ENCODE data around the gene UCN. TPM values are rescaled to one million over a fixed set of nuclear protein-coding genes. Genes with fewer than 3 reads are reported as not detected.

UCN gene
- total and polyA plus RNA-seq, 4 donors = 0.25 to 0.83 (median 0.42) TPM; not detected in 1

GRCh38 chr2:27298391-27299080 lies 9.7 kb downstream of the UCN start:
- no peak overlapping the region for H3K4me3 ChIP-seq (ENCODE audit: low read depth in 1 of 3, low read length in 3 of 3)
- no peak overlapping the region for H3K27ac ChIP-seq (ENCODE audit: low read depth in 1 of 2, low read length in 2 of 2)
- peaks cover 0 to 5% (median under 1%) of the 10 kb centered on the region in 4 donors for H3K4me1 ChIP-seq (ENCODE audit: control insufficient read depth in 4 of 4, insufficient read depth in 4 of 4, low read length in 3 of 4)
- H3K27me3 ChIP-seq (ENCODE audit: control insufficient read depth in 4 of 4, insufficient read depth in 4 of 4, low read length in 3 of 4) = no peaks in the 10 kb centered on the region
- no peaks in the 10 kb centered on the region for H3K36me3 ChIP-seq (ENCODE audit: control insufficient read depth in 4 of 4, insufficient read depth in 3 of 4, low read depth in 1 of 4, low read length in 3 of 4)
- H3K9ac ChIP-seq (ENCODE audit: low read depth in 1 of 2, low read length in 2 of 2) = no peak overlapping the region
- H3K9me3 ChIP-seq (ENCODE audit: control insufficient read depth in 4 of 4, low read length in 3 of 4) = no peaks in the 10 kb centered on the region
- TF ChIP-seq GABPA (IDR thresholded peaks at IDR 0.05 in 1 of 2, conservative IDR thresholded peaks at IDR 0.05 in 1 of 2) (no peak), RAD21 (IDR thresholded peaks at IDR 0.05) (no peak), MAX (IDR thresholded peaks at IDR 0.05) (no peak), JUND (IDR thresholded peaks at IDR 0.05) (no peak), EGR1 (IDR thresholded peaks at IDR 0.05; ENCODE audit: low read depth in 2 of 2) (no peak), RXRA (IDR thresholded peaks at IDR 0.05) (no peak), ZBTB33 (IDR thresholded peaks at IDR 0.05) (no peak), YY1 (IDR thresholded peaks at IDR 0.05) (no peak), TAF1 (conservative IDR thresholded peaks at IDR 0.05) (no peak), REST (IDR thresholded peaks at IDR 0.05) (no peak), FOXA1 (IDR thresholded peaks at IDR 0.05) (no peak), CTCF (IDR thresholded peaks at IDR 0.05; ENCODE audit: low read depth, low read length, missing input control) (no peak), HNF4A (conservative IDR thresholded peaks at IDR 0.05) (no peak), HNF4G (IDR thresholded peaks at IDR 0.05) (no peak)
- WGBS = 87% methylated on average over 18 of the region's 18 CpGs
- no peak for DNase-seq (ENCODE audit: low spot score)

- no peaks in the 10 kb centered on the region for H3K36me3 ChIP-seq (ENCODE audit: control insufficient read depth in 4 of 4, insufficient read depth in 3 of 4, low read depth in 1 of 4, low read length in 3 of 4)
- no peak overlapping the region for H3K9ac ChIP-seq (ENCODE audit: low read depth in 1 of 2, low read length in 2 of 2)
- H3K9me3 ChIP-seq (ENCODE audit: control insufficient read depth in 4 of 4, low read length in 3 of 4) = no peaks in the 10 kb centered on the region
- no peak overlapping the region for H3K4me3 ChIP-seq (ENCODE audit: low read depth in 1 of 3, low read length in 3 of 3)
- WGBS = 93% methylated on average over 3 of the region's 3 CpGs
- DNase-seq (ENCODE audit: low spot score) = no peak
- H3K27ac ChIP-seq (ENCODE audit: low read depth in 1 of 2, low read length in 2 of 2) = no peak overlapping the region
- H3K4me1 ChIP-seq (ENCODE audit: control insufficient read depth in 4 of 4, insufficient read depth in 4 of 4, low read length in 3 of 4) = peaks cover 0 to 11% (median 7%) of the 10 kb centered on the region in 4 donors
- no peaks in the 10 kb centered on the region for H3K27me3 ChIP-seq (ENCODE audit: control insufficient read depth in 4 of 4, insufficient read depth in 4 of 4, low read length in 3 of 4)
- TF ChIP-seq RAD21 (IDR thresholded peaks at IDR 0.05) (no peak), REST (IDR thresholded peaks at IDR 0.05) (no peak), TAF1 (conservative IDR thresholded peaks at IDR 0.05) (no peak), MAX (IDR thresholded peaks at IDR 0.05) (no peak), ATF3 (IDR thresholded peaks at IDR 0.05) (no peak), GABPA (IDR thresholded peaks at IDR 0.05 in 1 of 2, conservative IDR thresholded peaks at IDR 0.05 in 1 of 2) (no peak), CTCF (IDR thresholded peaks at IDR 0.05; ENCODE audit: low read depth, low read length, missing input control) (no peak), JUND (IDR thresholded peaks at IDR 0.05) (no peak), EGR1 (IDR thresholded peaks at IDR 0.05; ENCODE audit: low read depth in 2 of 2) (no peak), FOXA1 (IDR thresholded peaks at IDR 0.05) (no peak)
Observed at GRCh38 chr2:27297195-27297594, 11.1 kb downstream of the UCN start.

Data from liver (tissue), 9 donors.